ENCODE data around the gene SRSF4. TPM values are rescaled to one million over a fixed set of nuclear protein-coding genes. Genes with fewer than 3 reads are reported as not detected.

The SRSF4 gene
- total RNA-seq, 2 experiments from 2014 or later, result 116 to 123 TPM

DNA sequence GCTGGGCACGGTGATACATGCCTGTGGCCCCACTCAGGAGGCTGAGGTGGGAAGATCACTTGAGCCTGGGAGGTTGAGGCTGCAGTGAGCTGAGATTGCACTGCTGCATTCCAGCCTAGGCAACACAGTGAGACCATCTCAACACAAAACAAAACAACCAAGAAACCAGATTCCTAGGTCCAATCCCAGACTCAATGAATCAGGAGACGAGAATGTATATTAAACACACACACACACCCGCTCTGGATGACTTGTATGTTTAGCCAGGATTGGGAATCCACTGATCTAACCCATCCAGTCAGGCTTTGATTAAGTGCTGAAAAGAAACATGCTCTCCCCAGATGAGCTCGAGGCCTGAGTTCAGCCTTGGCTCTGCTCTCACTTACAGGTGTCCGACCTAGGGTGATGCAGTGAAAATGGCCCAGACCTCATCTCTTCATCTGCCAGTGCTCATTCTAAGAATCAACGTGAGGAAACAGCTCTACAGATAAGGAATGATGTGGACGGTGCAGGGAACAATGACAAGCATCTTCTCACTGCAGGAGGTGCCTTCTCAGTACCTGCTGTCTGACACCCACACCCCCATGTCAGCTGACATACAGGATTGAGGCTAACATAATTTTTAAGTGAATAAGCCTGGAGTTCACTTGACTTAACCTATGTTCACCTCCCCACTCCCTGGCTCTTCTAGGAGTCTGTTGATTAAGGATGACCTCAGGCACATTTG, 15.3 kb upstream of the SRSF4 start:
- POLR2A ChIA-PET, result interaction anchor here (0.6 kb wide), 1 partner anchor 725 kb away, joined by 3 read pairs; no protein-coding TSS in a partner anchor
- Mint-ChIP-seq H3K4me3 (no peak overlapping the region), H3K9me3 (no peaks in the 10 kb centered on the region), H3K27me3 (no peaks in the 10 kb centered on the region), H3K27ac (no peak overlapping the region), H3K36me3 (ENCODE audit: low read depth) (peaks cover 6% of the 10 kb centered on the region), H3K4me1 (peaks cover 8% of the 10 kb centered on the region)
- no peak for DNase-seq
- CTCF ChIA-PET, result interaction anchor here (0.6 to 3.0 kb wide), 11 partner anchors 10 to 1511 kb away, joined by 3 to 25 read pairs (median 4); partner anchors contain the start of gene SRSF4

DNA sequence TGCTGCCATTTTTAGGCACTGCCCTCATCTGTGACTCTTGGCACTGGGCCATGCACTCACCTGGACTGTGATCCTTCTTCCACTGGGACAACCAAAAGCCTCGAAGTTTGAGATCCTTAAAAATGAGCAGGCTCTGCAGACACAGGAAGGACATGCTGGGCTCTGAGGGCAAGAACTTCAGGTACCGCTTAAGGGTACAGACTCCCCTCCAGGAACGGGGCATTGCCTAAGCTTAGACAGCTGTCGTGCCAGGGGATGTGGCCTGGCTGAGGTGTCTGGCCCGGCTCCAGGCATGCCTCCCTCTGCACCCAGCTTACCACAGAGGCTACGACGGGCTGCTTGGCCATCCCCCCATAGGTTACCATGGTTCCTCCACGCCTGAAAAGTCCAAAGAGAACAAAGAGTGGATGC, 14.2 kb upstream of the SRSF4 start:
- ChIA-PET CTCF (interaction anchor here (0.6 to 2.9 kb wide), 5 partner anchors 15 to 564 kb away, joined by 3 to 25 read pairs (median 4); partner anchors contain the start of genes SRSF4 and YTHDF2), POLR2A (no interaction called here)
- DNase-seq, result no peak
- no peaks in the 10 kb centered on the region for H3K27me3 Mint-ChIP-seq
- H3K9me3 Mint-ChIP-seq, result no peaks in the 10 kb centered on the region
- peaks cover 3% of the 10 kb centered on the region for H3K4me1 Mint-ChIP-seq
- no peak overlapping the region for H3K27ac Mint-ChIP-seq
- no peak overlapping the region for H3K4me3 Mint-ChIP-seq
- peaks cover 5% of the 10 kb centered on the region for H3K36me3 Mint-ChIP-seq (ENCODE audit: low read depth)

DNA sequence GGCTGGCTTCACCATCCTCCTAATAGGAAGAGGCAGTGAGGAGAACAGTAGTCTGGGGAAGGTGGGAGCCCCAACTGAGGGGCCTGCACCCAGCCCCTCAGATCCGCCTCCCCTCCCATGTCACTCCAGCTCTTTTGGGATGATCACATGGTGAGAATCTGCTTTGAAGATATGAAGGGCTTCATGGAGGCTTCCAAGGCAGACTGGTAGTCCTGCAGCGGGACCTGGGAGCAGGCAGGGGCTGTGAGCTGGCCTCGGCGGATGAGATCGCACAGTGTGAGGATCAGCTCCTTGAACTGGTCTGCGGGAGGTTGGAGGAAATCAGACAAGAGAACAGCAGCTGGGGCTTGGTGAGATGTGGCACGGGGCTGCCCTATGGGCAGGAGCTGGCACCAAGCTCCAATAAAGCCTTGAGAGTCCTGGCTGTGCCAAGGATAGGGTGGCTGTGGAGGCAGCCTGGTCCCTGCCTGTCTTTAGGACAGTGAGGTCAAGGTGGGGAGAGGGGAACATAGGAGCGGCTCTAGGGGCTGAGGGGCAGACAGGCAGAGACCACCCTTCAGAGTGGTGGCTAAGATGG, 12.3 kb upstream of the SRSF4 start:
- Mint-ChIP-seq H3K36me3 (ENCODE audit: low read depth) (peaks cover 2% of the 10 kb centered on the region), H3K4me1 (peaks cover 3% of the 10 kb centered on the region), H3K9me3 (no peaks in the 10 kb centered on the region), H3K27ac (peak overlapping the region; percentile 44), H3K4me3 (no peak overlapping the region), H3K27me3 (no peaks in the 10 kb centered on the region)
- no peak for DNase-seq
- CTCF ChIA-PET, result interaction anchor here (0.9 to 2.1 kb wide), 4 partner anchors 9 to 312 kb away, joined by 3 to 7 read pairs (median 5); no protein-coding TSS in a partner anchor
- POLR2A ChIA-PET, result no interaction called here

DNA sequence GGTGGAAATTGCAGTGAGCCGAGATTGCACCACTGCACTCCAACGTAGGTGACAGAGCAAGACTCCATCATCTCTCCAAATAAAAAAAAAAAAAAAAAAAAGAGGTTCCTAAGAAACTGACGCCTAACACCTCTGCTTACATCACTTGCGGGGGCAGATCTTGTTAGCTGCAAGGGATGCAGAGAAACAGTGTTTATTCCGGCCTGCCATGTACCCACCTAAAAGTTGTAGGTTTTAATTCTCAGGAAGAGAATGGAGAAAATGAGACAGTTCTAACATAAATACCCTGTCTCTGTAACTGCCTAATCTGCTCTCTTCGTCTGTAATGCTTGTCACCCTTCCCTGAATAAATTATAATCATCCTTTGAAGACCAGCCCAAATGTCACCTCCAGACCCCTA, 9.0 kb upstream of the SRSF4 start:
- no peaks in the 10 kb centered on the region for H3K27me3 Mint-ChIP-seq
- H3K9me3 Mint-ChIP-seq, result no peaks in the 10 kb centered on the region
- no peaks in the 10 kb centered on the region for H3K4me1 Mint-ChIP-seq
- no peak overlapping the region for H3K27ac Mint-ChIP-seq
- no peak overlapping the region for H3K4me3 Mint-ChIP-seq
- ChIA-PET POLR2A (no interaction called here), CTCF (interaction anchor here (0.9 to 1.3 kb wide), 2 partner anchors 9 to 11 kb away, joined by 4 to 6 read pairs; partner anchors contain the start of gene SRSF4)
- peaks cover 2% of the 10 kb centered on the region for H3K36me3 Mint-ChIP-seq (ENCODE audit: low read depth)
- DNase-seq, result no peak

DNA sequence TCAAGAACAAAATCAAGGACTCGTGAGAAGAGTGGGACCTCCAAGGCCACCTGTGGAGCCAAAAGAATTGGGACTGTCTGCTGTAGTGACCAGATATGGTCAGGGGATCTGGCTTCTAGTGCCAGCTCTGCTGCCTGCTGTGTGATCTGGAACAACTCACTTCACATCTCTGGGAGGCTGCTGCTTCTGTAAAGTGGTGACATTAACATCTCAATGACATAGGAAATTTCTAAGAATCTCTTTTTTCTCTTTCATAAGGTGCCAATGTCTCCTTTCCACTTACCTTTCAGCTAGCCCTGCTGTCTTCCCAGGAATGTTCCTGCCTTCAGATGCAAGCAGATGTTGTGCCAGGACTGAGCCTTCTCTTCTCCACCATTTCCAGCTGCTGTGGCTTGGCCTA, 5.0 kb upstream of the SRSF4 start:
- ChIA-PET POLR2A (no interaction called here), CTCF (interaction anchor here (0.9 to 1.2 kb wide), 3 partner anchors 11 to 305 kb away, joined by 3 to 7 read pairs (median 3); no protein-coding TSS in a partner anchor)
- no peaks in the 10 kb centered on the region for H3K27me3 Mint-ChIP-seq
- no peaks in the 10 kb centered on the region for H3K9me3 Mint-ChIP-seq
- no peak overlapping the region for H3K4me3 Mint-ChIP-seq
- peaks cover 14% of the 10 kb centered on the region for H3K4me1 Mint-ChIP-seq
- no peak for DNase-seq
- H3K27ac Mint-ChIP-seq, result no peak overlapping the region
- H3K36me3 Mint-ChIP-seq (ENCODE audit: low read depth), result no peaks in the 10 kb centered on the region

DNA sequence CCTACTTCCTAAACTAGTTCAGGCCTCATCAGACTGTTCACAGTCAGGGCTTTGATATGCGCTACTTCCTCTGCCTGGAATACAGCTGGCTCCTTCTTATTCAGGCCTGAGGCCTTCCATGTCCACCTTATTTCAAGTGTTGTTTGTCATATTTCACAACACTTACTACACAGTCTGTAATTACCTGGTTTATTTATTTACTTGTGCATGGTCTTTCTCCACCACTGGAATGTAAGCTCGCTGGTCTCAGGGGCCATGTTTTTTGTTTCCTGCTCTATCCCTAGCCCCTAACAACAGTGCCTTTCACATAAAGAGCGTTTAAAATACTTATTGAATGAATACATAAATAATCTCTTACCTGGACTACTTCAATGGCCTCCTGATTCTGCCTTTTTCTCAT, 4.6 kb upstream of the SRSF4 start:
- H3K4me3 Mint-ChIP-seq, result no peak overlapping the region
- no peaks in the 10 kb centered on the region for H3K36me3 Mint-ChIP-seq (ENCODE audit: low read depth)
- H3K27ac Mint-ChIP-seq, result no peak overlapping the region
- ChIA-PET CTCF (interaction anchor here (0.9 to 1.9 kb wide), 3 partner anchors 13 to 304 kb away, joined by 3 to 4 read pairs (median 3); no protein-coding TSS in a partner anchor), POLR2A (no interaction called here)
- DNase-seq, result no peak
- no peaks in the 10 kb centered on the region for H3K9me3 Mint-ChIP-seq
- peaks cover 14% of the 10 kb centered on the region for H3K4me1 Mint-ChIP-seq
- no peaks in the 10 kb centered on the region for H3K27me3 Mint-ChIP-seq

DNA sequence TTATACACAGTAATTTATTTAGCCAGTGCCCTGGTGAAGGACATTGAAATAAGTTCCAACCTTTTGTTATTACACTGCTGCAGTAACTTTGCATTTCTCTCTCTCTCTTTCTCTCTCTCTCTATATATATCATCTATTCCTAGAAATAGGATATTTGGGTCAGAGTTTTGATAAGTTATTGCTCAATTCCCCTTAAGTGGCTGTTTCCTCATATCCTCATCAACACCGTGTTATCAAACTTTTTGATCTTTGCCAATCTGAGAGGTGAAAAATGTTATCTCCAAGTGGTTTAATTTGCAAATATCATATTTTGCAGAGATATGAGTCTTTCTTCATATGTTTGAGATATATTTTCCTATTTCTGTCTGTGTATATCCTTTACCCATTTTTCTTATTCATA, 1.6 kb upstream of the SRSF4 start:
- Mint-ChIP-seq H3K27ac (no peak overlapping the region), H3K27me3 (no peaks in the 10 kb centered on the region), H3K4me3 (peak overlapping the region; percentile 96), H3K9me3 (no peaks in the 10 kb centered on the region), H3K36me3 (ENCODE audit: low read depth) (peaks cover 21% of the 10 kb centered on the region), H3K4me1 (peaks cover 31% of the 10 kb centered on the region)
- DNase-seq, result no peak
- ChIA-PET POLR2A (no interaction called here), CTCF (interaction anchor here (0.6 to 7.0 kb wide), 2 partner anchors 18 to 102 kb away, joined by 3 to 38 read pairs; no protein-coding TSS in a partner anchor)

DNA sequence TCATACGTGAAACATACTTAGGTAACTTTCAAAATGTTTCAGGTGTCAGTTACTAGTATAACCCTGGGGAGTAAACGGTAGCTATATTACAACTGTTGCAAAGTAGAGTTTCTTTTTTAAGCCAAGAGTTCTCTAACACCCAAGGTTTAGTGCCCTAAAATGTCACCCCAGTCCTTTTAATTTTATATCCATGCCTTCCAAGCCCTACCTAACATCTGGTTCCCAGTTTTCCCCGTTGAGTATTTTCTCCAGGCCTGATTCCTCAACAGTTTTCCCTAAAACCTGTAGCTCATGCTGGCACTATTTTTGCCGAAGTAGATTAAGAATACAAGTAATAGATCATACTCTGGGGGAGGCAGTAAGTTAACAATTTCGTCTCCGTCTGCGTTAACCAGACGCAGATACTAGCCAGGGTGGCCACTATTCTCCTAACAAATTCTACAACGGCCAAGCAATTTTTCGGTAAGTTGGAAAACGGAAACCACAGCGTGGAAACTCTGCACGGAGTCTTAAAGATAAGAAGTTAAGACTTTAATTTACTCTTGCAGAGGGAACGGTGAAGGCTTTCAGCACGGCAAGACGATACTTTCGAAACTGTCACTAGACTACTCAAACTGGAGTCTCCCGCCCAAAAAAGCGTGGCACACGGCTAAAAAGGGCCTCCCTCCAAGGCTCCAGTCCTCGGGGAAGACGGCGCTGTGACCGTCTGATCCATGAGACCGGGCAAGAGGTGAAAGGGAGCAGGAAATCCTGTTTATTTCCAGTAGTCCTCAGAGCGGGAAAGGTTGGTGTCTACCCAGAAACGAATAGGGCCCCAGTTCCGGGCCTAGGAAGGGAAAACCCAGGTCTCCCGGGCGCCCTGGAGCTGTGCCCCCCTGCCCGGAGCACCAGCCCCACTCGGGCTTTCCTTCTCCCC, 945 bp downstream of the SRSF4 start:
- CTCF ChIA-PET, result interaction anchor here (0.6 to 7.0 kb wide), 12 partner anchors 9 to 544 kb away, joined by 3 to 38 read pairs (median 5); partner anchors contain the start of genes TAF12 and YTHDF2
- peak; percentile 48 for DNase-seq
- Mint-ChIP-seq H3K27ac (peak overlapping the region; percentile 97), H3K4me3 (peak overlapping the region; percentile 96), H3K9me3 (no peaks in the 10 kb centered on the region), H3K4me1 (peaks cover 48% of the 10 kb centered on the region), H3K36me3 (ENCODE audit: low read depth) (peaks cover 37% of the 10 kb centered on the region), H3K27me3 (no peaks in the 10 kb centered on the region)
- POLR2A ChIA-PET, result no interaction called here

DNA sequence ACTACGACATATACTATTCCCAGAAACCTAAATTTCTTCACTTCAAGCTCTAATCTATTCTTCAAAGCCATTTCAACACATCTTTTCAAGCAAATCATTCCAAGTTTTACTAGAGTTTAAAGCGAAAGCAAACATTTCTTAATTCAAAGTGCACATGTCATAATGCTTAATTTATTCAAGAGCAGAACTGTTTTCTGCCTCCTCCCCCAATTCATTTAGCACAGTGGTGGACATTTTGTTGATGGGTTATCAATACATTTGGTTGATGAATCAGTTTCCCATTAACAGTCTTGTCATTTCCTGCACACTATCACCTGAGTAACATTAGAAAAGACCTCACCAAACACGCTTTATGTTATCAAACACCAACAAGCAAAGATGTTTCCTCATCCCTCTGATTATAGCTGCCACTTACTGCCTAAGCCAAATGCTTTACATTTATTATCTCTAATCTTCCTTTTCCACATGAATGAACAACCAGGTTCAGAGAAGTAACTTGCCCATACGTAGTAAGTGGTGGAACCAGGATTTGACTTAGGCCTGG, 2.0 kb downstream of the SRSF4 start:
- no peaks in the 10 kb centered on the region for H3K27me3 Mint-ChIP-seq
- peak overlapping the region; percentile 97 for H3K27ac Mint-ChIP-seq
- peaks cover 48% of the 10 kb centered on the region for H3K4me1 Mint-ChIP-seq
- DNase-seq, result no peak
- H3K36me3 Mint-ChIP-seq (ENCODE audit: low read depth), result peaks cover 37% of the 10 kb centered on the region
- ChIA-PET POLR2A (no interaction called here), CTCF (interaction anchor here (1.4 to 7.0 kb wide), 3 partner anchors 12 to 22 kb away, joined by 3 to 38 read pairs (median 25); no protein-coding TSS in a partner anchor)
- H3K9me3 Mint-ChIP-seq, result no peaks in the 10 kb centered on the region
- peak overlapping the region; percentile 96 for H3K4me3 Mint-ChIP-seq

DNA sequence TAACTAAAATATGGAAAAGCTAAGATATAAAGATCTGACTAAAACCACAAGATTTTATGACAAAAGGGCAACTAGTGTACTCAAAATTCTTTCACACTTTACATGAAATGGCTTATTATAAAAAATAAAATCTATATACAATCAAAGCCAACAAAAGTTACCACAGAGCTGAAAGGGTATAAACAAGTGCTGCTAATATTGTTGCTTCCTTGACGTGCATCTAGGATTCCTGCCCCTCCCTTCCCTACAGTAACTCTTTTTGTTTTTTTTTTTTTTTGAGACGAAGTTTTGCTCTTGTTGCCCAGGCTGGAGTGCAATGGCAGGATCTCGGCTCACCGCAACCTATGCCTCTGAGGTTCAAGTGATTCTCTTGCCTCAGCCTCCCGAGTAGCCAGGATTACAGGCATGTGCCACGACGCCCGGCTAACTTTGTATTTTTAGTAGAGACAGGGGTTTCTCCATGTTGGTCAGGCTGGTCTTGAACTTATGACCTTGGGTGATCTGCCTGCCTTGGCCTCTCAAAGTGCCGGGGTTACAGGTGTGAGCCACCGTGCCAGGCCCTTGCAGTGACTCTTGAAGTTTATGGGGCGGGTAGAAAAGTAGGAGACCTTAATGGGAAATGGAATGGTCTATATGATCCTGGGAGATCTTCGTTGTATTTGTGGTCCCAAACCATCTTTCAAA, 4.5 kb downstream of the SRSF4 start:
- H3K27ac Mint-ChIP-seq, result peak overlapping the region; percentile 37
- H3K4me3 Mint-ChIP-seq, result peak overlapping the region; percentile 2
- CTCF ChIA-PET, result interaction anchor here (0.6 to 0.9 kb wide), 2 partner anchors 176 to 1783 kb away, joined by 3 read pairs; no protein-coding TSS in a partner anchor
- H3K36me3 Mint-ChIP-seq (ENCODE audit: low read depth), result peaks cover 49% of the 10 kb centered on the region
- POLR2A ChIA-PET, result no interaction called here
- H3K9me3 Mint-ChIP-seq, result no peaks in the 10 kb centered on the region
- no peak for DNase-seq
- no peaks in the 10 kb centered on the region for H3K27me3 Mint-ChIP-seq
- peaks cover 45% of the 10 kb centered on the region for H3K4me1 Mint-ChIP-seq

DNA sequence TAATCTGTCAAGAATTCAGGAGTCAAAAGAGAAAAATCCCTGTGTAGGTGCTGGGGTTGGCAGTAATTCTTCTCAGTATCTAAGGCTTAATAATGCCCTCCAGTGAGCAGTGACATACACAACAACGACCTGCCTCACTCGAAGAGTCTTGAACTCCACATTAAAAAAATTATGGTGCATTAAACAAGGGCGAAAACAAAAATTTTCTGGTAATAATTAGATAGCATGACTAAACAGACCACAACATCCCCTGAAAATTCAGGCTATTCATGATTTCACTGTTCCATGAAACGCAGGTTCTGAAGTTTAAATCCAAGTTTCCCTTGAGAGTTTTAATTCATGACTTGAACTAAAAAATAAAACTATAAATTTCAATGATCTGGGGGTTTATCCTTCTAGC, 5.1 kb downstream of the SRSF4 start:
- ChIA-PET POLR2A (no interaction called here), CTCF (interaction anchor here (0.9 kb wide), 1 partner anchor 1783 kb away, joined by 3 read pairs; no protein-coding TSS in a partner anchor)
- no peak overlapping the region for H3K27ac Mint-ChIP-seq

More for the DNA sequence above, 5.1 kb downstream of the SRSF4 start:
- H3K36me3 Mint-ChIP-seq (ENCODE audit: low read depth), result peaks cover 52% of the 10 kb centered on the region
- no peaks in the 10 kb centered on the region for H3K27me3 Mint-ChIP-seq
- no peak for DNase-seq
- H3K4me1 Mint-ChIP-seq, result peaks cover 47% of the 10 kb centered on the region
- no peaks in the 10 kb centered on the region for H3K9me3 Mint-ChIP-seq
- no peak overlapping the region for H3K4me3 Mint-ChIP-seq

Data from activated CD4-positive, alpha-beta T cell treated with anti-CD3 and anti-CD28 coated beads, Interleukin-2, amount 10 ng/mL, durations not matched to agents 7 days and 5 days (primary cell).